ENCODE measurements around the gene ALOX5. TPM values are rescaled to one million over a fixed set of nuclear protein-coding genes. Genes with fewer than 3 reads are reported as not detected.

ALOX5 gene
- total RNA-seq, 1 experiment from 2014 or later = not detected

GRCh38 chr10:45432700-45433472, 58.9 kb downstream of the ALOX5 start:
- no peak overlapping the region for H3K4me3 ChIP-seq
- no peaks in the 10 kb centered on the region for H3K4me1 ChIP-seq
- no peak overlapping the region for H3K27ac ChIP-seq
- no peak for DNase-seq
- H3K36me3 ChIP-seq = no peaks in the 10 kb centered on the region
- H3K9me3 ChIP-seq (replicated peaks) = no peaks in the 10 kb centered on the region
- H3K27me3 ChIP-seq = no peaks in the 10 kb centered on the region

- Histone ChIP-seq H3K4me3 (no peak overlapping the region), H3K27me3 (no peaks in the 10 kb centered on the region), H3K4me1 (no peaks in the 10 kb centered on the region), H3K36me3 (no peaks in the 10 kb centered on the region), H3K9me3 (replicated peaks) (no peaks in the 10 kb centered on the region), H3K27ac (no peak overlapping the region)
- no peak for DNase-seq
Measured at GRCh38 chr10:45433716-45434469, 59.9 kb downstream of the ALOX5 start.

DNA sequence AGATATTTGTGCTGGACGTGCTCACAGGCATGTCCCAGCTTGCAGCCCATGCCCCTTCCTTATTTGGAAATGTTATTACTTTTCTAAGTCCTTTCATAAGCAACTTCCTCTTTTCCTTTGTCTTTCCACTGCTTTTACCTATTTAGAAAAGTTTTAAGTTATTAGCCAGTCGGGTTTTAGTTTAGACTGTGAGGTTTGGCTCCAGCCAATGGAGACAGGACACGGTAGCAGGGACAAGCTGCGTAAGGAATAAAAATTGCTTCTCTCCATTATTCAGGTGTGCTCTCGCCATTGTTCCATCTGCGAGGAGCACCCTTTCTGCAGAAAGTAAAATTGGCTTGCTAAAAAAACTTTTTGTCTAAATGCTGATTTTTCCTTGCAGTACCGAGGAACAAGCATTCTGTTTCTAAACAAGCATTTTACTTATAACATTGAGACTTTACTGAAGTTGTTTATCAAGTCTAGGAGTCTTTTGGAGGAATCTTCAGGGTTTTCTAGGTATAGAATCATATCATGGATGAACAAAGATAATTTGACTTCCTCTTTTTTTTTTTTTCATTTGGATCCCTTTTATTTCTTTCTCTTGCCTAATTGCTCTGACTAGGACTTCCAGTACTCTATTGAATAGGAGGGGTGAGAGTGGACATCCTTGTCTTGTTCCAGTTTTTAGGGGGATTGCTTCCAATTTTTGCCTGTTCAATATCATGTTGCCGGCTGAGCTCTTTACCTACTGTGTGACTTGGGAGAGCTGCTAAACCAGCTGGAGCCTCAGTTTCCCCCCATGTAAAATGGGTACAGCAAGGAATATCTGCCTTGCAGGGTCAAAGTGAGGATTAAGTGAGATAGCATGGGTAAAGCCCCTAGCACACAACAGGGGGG, 63.8 kb downstream of the ALOX5 start:
- Histone ChIP-seq H3K27ac (no peak overlapping the region), H3K27me3 (no peaks in the 10 kb centered on the region), H3K4me3 (no peak overlapping the region), H3K4me1 (no peaks in the 10 kb centered on the region), H3K36me3 (no peaks in the 10 kb centered on the region), H3K9me3 (replicated peaks) (no peaks in the 10 kb centered on the region)
- no peak for DNase-seq

DNA sequence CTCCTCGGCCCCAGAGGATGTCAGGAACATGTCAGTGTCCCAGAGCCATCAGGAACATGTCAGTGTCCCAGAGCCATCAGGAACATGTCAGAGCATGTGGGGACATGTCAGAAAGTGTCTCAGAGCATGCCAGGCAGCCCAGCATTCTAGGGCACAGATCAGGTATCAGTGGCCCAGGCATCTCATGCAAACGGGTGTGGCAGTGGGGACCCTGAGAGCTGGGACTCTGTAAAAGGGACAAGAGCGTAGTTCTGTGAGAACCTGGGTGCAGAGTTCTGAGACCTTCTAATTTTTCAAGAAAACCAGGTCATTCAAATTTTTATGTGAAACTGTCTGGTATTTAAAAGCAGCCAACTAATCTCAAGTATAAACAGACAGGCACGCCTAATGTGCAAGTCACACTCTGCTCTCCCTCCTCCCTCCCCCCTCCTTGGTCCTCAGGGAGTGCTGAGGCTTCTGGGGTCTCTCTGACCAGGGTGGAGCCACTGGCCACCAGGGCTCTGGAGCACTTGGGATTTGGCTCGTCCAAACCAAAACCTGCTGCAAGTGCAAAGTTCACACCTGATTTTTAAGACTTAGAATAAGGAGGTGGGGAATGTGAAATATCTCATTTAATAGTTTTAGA, 64.6 kb downstream of the ALOX5 start:
- no peaks in the 10 kb centered on the region for H3K9me3 ChIP-seq (replicated peaks)
- H3K4me3 ChIP-seq = no peak overlapping the region
- H3K4me1 ChIP-seq = no peaks in the 10 kb centered on the region
- no peak overlapping the region for H3K27ac ChIP-seq
- no peaks in the 10 kb centered on the region for H3K27me3 ChIP-seq
- H3K36me3 ChIP-seq = no peaks in the 10 kb centered on the region
- no peak for DNase-seq

GRCh38 chr10:45439365-45439764, 65.3 kb downstream of the ALOX5 start:
- no peaks in the 10 kb centered on the region for H3K4me1 ChIP-seq
- no peaks in the 10 kb centered on the region for H3K36me3 ChIP-seq
- H3K27me3 ChIP-seq = no peaks in the 10 kb centered on the region
- H3K27ac ChIP-seq = no peak overlapping the region
- no peaks in the 10 kb centered on the region for H3K9me3 ChIP-seq (replicated peaks)
- H3K4me3 ChIP-seq = no peak overlapping the region
- DNase-seq = no peak

- DNase-seq = no peak
- no peaks in the 10 kb centered on the region for H3K36me3 ChIP-seq
- H3K27ac ChIP-seq = no peak overlapping the region
- H3K4me3 ChIP-seq = no peak overlapping the region
- no peaks in the 10 kb centered on the region for H3K9me3 ChIP-seq (replicated peaks)
- no peaks in the 10 kb centered on the region for H3K4me1 ChIP-seq
- no peaks in the 10 kb centered on the region for H3K27me3 ChIP-seq
Measured at GRCh38 chr10:45439873-45440272, 65.9 kb downstream of the ALOX5 start.

DNA sequence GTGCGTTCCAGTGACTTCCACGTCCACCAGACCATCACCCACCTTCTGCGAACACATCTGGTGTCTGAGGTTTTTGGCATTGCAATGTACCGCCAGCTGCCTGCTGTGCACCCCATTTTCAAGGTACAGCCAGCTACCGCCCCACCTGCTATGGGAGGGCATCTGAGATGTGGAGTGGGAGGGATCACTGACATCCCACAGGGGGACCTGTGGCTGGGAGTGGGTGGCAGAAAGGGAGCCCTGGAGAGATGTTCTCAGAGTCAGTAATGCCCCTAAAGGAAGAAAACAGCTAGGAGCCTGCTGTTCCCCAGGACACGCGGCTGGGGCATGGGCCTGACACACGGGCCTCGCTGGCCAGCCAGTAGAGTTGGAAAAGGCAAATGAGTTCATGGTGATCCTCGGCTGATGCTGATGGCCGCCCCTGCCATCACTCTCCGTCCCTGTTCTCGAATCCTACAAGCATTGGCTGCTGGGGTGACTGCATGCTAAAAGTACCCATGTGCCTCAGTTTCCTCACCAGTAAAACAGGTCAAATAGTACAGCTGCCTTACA, 66.6 kb downstream of the ALOX5 start:
- no peak for DNase-seq
- H3K4me3 ChIP-seq = no peak overlapping the region
- no peaks in the 10 kb centered on the region for H3K4me1 ChIP-seq
- no peaks in the 10 kb centered on the region for H3K27me3 ChIP-seq
- H3K9me3 ChIP-seq (replicated peaks) = no peaks in the 10 kb centered on the region
- H3K36me3 ChIP-seq = no peaks in the 10 kb centered on the region
- H3K27ac ChIP-seq = no peak overlapping the region

GRCh38 chr10:45441239-45442190, 67.5 kb downstream of the ALOX5 start:
- no peaks in the 10 kb centered on the region for H3K27me3 ChIP-seq
- H3K27ac ChIP-seq = no peak overlapping the region
- DNase-seq = no peak
- H3K4me1 ChIP-seq = no peaks in the 10 kb centered on the region
- H3K4me3 ChIP-seq = no peak overlapping the region
- H3K36me3 ChIP-seq = no peaks in the 10 kb centered on the region
- H3K9me3 ChIP-seq (replicated peaks) = no peaks in the 10 kb centered on the region

- DNase-seq = no peak
- H3K4me1 ChIP-seq = no peaks in the 10 kb centered on the region
- no peaks in the 10 kb centered on the region for H3K27me3 ChIP-seq
- H3K9me3 ChIP-seq (replicated peaks) = no peaks in the 10 kb centered on the region
- H3K27ac ChIP-seq = no peak overlapping the region
- no peaks in the 10 kb centered on the region for H3K36me3 ChIP-seq
- H3K4me3 ChIP-seq = no peak overlapping the region
Measured at GRCh38 chr10:45442251-45442650, 68.2 kb downstream of the ALOX5 start.

DNA sequence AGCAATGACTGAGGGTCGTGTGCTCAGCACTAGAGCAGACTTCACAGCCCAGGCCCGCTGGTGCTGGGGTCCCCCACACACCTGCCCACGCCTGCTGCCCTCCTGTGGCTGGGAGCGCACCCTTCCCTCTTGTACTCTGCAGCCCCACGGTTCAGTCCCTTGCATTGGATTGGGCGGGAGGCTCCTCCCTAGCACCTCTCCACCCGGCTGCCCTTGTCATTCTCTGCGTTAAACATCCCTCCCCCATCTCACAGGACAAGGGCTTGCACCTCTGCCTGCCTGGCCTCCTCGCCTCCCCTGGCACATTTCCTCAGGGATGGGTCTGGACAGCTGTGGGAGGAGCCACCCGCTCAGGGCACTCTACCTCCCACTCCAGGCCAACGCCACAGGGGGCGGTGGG, 68.6 kb downstream of the ALOX5 start:
- H3K27ac ChIP-seq = no peak overlapping the region
- no peak overlapping the region for H3K4me3 ChIP-seq
- H3K36me3 ChIP-seq = no peaks in the 10 kb centered on the region
- no peak for DNase-seq
- H3K4me1 ChIP-seq = no peaks in the 10 kb centered on the region
- H3K9me3 ChIP-seq (replicated peaks) = no peaks in the 10 kb centered on the region
- H3K27me3 ChIP-seq = no peaks in the 10 kb centered on the region

GRCh38 chr10:45443101-45444009, 69.3 kb downstream of the ALOX5 start:
- no peak overlapping the region for H3K27ac ChIP-seq
- no peak overlapping the region for H3K4me3 ChIP-seq
- no peaks in the 10 kb centered on the region for H3K4me1 ChIP-seq
- no peaks in the 10 kb centered on the region for H3K36me3 ChIP-seq
- DNase-seq = no peak
- H3K27me3 ChIP-seq = no peaks in the 10 kb centered on the region
- no peaks in the 10 kb centered on the region for H3K9me3 ChIP-seq (replicated peaks)

GRCh38 chr10:45444022-45444421, 70.0 kb downstream of the ALOX5 start:
- no peak for DNase-seq
- no peaks in the 10 kb centered on the region for H3K27me3 ChIP-seq

More at GRCh38 chr10:45444022-45444421, 70.0 kb downstream of the ALOX5 start:
- Histone ChIP-seq H3K4me1 (no peaks in the 10 kb centered on the region), H3K9me3 (replicated peaks) (no peaks in the 10 kb centered on the region), H3K27ac (no peak overlapping the region), H3K36me3 (no peaks in the 10 kb centered on the region), H3K4me3 (no peak overlapping the region)

Measured in SJCRH30 (cell line).